HepG2 (cell line): ENCODE results near the gene CORT. TPM values are rescaled to one million over a fixed set of nuclear protein-coding genes. Genes with fewer than 3 reads are reported as not detected.
A peak's percentile ranks its signal among the peaks of the same experiment; 100 is the strongest.

ENCODE experiments used
- DRAP1 ChIP-seq: IDR thresholded peaks from 2 replicates; pipeline ENCODE4 v1.6.1; 2016; ENCODE audit warnings: missing genetic modification reagents, missing compliant biosample characterization
- E2F1 ChIP-seq: sonication (generic); formaldehyde crosslinking; IDR thresholded peaks from 2 replicates; pipeline ENCODE4 v1.5.0; 2020; ENCODE audit warnings: missing genetic modification reagents
- ELF1 ChIP-seq: sonication (generic); formaldehyde crosslinking; IDR thresholded peaks from 2 replicates; pipeline ENCODE4 v1.4.0; 2020; ENCODE audit warnings: missing genetic modification reagents
- HIVEP1 ChIP-seq: sonication (generic); formaldehyde crosslinking; IDR thresholded peaks from 2 replicates; pipeline ENCODE4 v1.4.0; 2020; ENCODE audit warnings: mild to moderate bottlenecking, missing genetic modification reagents
- LCORL ChIP-seq, 2 experiments: fragments of 450-650 bp in 1 of 2; sonication (generic) in 1 of 2; formaldehyde crosslinking in 1 of 2; IDR thresholded peaks; 2 replicates each; pipeline versions ENCODE4 v1.5.0 to v1.6.1; 2017 to 2020; ENCODE audit warnings: antibody characterized with exemption in 1 of 2, missing genetic modification reagents in 1 of 2
- MED1 ChIP-seq: sonication (generic); formaldehyde crosslinking; IDR thresholded peaks from 2 replicates; pipeline ENCODE4 v1.4.0; 2020; ENCODE audit warnings: missing genetic modification reagents
- MIXL1 ChIP-seq: IDR thresholded peaks from 2 replicates; pipeline ENCODE4 v1.6.1; 2016
- MXD1 ChIP-seq: sonication (generic); formaldehyde crosslinking; IDR thresholded peaks from 2 replicates; pipeline ENCODE4 v1.4.0; 2020; ENCODE audit warnings: mild to moderate bottlenecking, missing genetic modification reagents
- NFATC3 ChIP-seq: sonication (generic); formaldehyde crosslinking; IDR thresholded peaks from 2 replicates; pipeline ENCODE4 v1.5.1; 2020; ENCODE audit warnings: mild to moderate bottlenecking, missing genetic modification reagents
- PITX1 ChIP-seq: sonication (generic); formaldehyde crosslinking; IDR thresholded peaks from 2 replicates; pipeline ENCODE4 v1.5.1; 2020; ENCODE audit warnings: mild to moderate bottlenecking, missing genetic modification reagents
- POLR2A ChIP-seq, 2 experiments: IDR thresholded peaks; 2 replicates each; pipeline ENCODE4 v1.6.1; 2011; ENCODE audit warnings: low read depth in 2 of 2, low read length in 2 of 2, mild to moderate bottlenecking in 1 of 2, moderate library complexity in 1 of 2; ENCODE audit not compliant: insufficient read depth in 1 of 2
- SMYD3 ChIP-seq: sonication (generic); formaldehyde crosslinking; IDR thresholded peaks from 2 replicates; pipeline ENCODE4 v1.8.1; 2023; ENCODE audit warnings: mild to moderate bottlenecking, missing genetic modification reagents
- SPEN ChIP-seq: sonication (generic); formaldehyde crosslinking; IDR thresholded peaks from 2 replicates; pipeline ENCODE4 v1.5.1; 2020; ENCODE audit warnings: low read depth, mild to moderate bottlenecking, missing genetic modification reagents
- TFE3 ChIP-seq: IDR thresholded peaks from 2 replicates; pipeline ENCODE4 v1.6.1; 2016
- ZBTB33 ChIP-seq: sonication (generic); formaldehyde crosslinking; IDR thresholded peaks from 2 replicates; pipeline ENCODE4 v1.4.0; 2020; ENCODE audit warnings: missing genetic modification reagents
- ZFYVE20 ChIP-seq: sonication (generic); formaldehyde crosslinking; IDR thresholded peaks from 2 replicates; pipeline ENCODE4 v1.8.0; 2023; ENCODE audit warnings: low read depth, mild to moderate bottlenecking, moderate library complexity, missing genetic modification reagents, borderline replicate concordance
- ZNF362 ChIP-seq: sonication (generic); formaldehyde crosslinking; IDR thresholded peaks from 2 replicates; pipeline ENCODE4 v1.4.0; 2020; ENCODE audit warnings: missing genetic modification reagents, mild to moderate bottlenecking, borderline replicate concordance
- ZNF367 ChIP-seq: sonication (generic); formaldehyde crosslinking; IDR thresholded peaks from 2 replicates; pipeline ENCODE4 v1.4.0; 2020; ENCODE audit warnings: missing genetic modification reagents, borderline replicate concordance
- ZNF639 ChIP-seq: conservative IDR thresholded peaks from 2 replicates; pipeline ENCODE4 v1.6.1; 2018; ENCODE audit warnings: missing genetic modification reagents
- ZNF761 ChIP-seq: sonication (generic); formaldehyde crosslinking; conservative IDR thresholded peaks from 2 replicates; pipeline ENCODE4 v1.4.0; 2020; ENCODE audit warnings: mild to moderate bottlenecking, missing genetic modification reagents
- polyA plus RNA-seq, 8 experiments: library from polyadenylated mRNA; depleted of rRNA in 3 of 8; stranded (reverse) in 7 of 8; unstranded in 1 of 8; fragments of >200 nt; fragmentation: Illumina TruSeq in 4 of 8; extraction: Trizol in 4 of 8; gene quantifications; 2 replicates each; pipeline versions ENCODE4 v1.2.1 to v1.2.3, GENCODE V29; 2011 to 2016; ENCODE audit warnings: low read depth in 4 of 8, missing spikeins in 1 of 8, mixed read lengths in 1 of 8; ENCODE audit not compliant: insufficient read depth in 1 of 8
- total RNA-seq, 5 experiments: library from RNA; depleted of rRNA; stranded (reverse); fragments of >200 nt; fragmentation: Illumina TruSeq; extraction: Trizol; gene quantifications; 2 replicates each; pipeline ENCODE4 v1.2.3, GENCODE V29; 2016; ENCODE audit warnings: low read depth in 1 of 5

CORT gene
- total and polyA plus RNA-seq, 2 of the 13 experiments (the other 11 are each of a cell fraction or from before 2014, with no cell fraction given), result 0.11 to 0.62 TPM

GRCh38 chr1:10474613-10475507 lies 25.0 kb downstream of the CORT start, which contains the start of gene PEX14 (continued):
- TF ChIP-seq ZNF761 (no peak), MIXL1 (CRISPR knock-in tag) (peak; percentile 68; the same call in 1 of the 2 replicates), ZNF639 (CRISPR knock-in tag) (0 out of 2 replicates have a peak, but pooled peaks have one; percentile 11), ZFYVE20 (no peak), SPEN (peak; percentile 63; the same call in 1 of the 2 replicates), LCORL (IDR thresholded peaks at IDR 0.05) (no peak), LCORL (CRISPR knock-in tag; IDR thresholded peaks at IDR 0.05) (no peak), TFE3 (CRISPR knock-in tag) (peak; percentile 77), HIVEP1 (CRISPR knock-in tag) (peak; percentile 55; the same call in 1 of the 2 replicates), PITX1 (CRISPR knock-in tag) (peak; percentile 64; the same call in 1 of the 2 replicates), ZNF367 (CRISPR knock-in tag) (0 out of 2 replicates have a peak, but pooled peaks have one; percentile 51), SMYD3 (CRISPR knock-in tag) (0 out of 2 replicates have a peak, but pooled peaks have one; percentile 49), MED1 (CRISPR knock-in tag) (peak; percentile 59), NFATC3 (CRISPR knock-in tag) (0 out of 2 replicates have a peak, but pooled peaks have one; percentile 43), ELF1 (CRISPR knock-in tag) (peak; percentile 77), ZNF362 (CRISPR knock-in tag) (no peak), DRAP1 (peak; percentile 55), POLR2A (IDR thresholded peaks at IDR 0.05; ENCODE audit: insufficient read depth in 1 of 2, low read depth in 2 of 2, low read length in 2 of 2) (peak; percentile 71 to 75), MXD1 (CRISPR knock-in tag) (0 out of 2 replicates have a peak, but pooled peaks have one; percentile 29), E2F1 (CRISPR knock-in tag) (peak; percentile 65), ZBTB33 (no peak; the same call in 1 of the 2 replicates)
